Head of caudate nucleus (tissue), 42 donors: ENCODE data around the gene C3orf52.
A peak's percentile ranks its signal among the peaks of the same experiment; 100 is the strongest.
"Not testable (repeated sequence)": the region's sequence is repeated elsewhere in the genome, so short reads cannot be mapped to it uniquely, and the experiment has no call there.

Experiments
- DNase-seq, 42 donors: peaks; one replicate each; pipeline versions ENCODE4 v3.0.0 to v3.0.0-alpha.2; 2020 to 2021; ENCODE audit warnings: mixed read lengths in 7 of 42
- intact Hi-C: fragments of 100-400 bp; cut with DNase I; formaldehyde crosslinking; loops from one replicate; pipeline ENCODE4 v1.15.0; 2022

C3orf52 gene, protein sequence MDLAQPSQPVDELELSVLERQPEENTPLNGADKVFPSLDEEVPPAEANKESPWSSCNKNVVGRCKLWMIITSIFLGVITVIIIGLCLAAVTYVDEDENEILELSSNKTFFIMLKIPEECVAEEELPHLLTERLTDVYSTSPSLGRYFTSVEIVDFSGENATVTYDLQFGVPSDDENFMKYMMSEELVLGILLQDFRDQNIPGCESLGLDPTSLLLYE

DNA sequence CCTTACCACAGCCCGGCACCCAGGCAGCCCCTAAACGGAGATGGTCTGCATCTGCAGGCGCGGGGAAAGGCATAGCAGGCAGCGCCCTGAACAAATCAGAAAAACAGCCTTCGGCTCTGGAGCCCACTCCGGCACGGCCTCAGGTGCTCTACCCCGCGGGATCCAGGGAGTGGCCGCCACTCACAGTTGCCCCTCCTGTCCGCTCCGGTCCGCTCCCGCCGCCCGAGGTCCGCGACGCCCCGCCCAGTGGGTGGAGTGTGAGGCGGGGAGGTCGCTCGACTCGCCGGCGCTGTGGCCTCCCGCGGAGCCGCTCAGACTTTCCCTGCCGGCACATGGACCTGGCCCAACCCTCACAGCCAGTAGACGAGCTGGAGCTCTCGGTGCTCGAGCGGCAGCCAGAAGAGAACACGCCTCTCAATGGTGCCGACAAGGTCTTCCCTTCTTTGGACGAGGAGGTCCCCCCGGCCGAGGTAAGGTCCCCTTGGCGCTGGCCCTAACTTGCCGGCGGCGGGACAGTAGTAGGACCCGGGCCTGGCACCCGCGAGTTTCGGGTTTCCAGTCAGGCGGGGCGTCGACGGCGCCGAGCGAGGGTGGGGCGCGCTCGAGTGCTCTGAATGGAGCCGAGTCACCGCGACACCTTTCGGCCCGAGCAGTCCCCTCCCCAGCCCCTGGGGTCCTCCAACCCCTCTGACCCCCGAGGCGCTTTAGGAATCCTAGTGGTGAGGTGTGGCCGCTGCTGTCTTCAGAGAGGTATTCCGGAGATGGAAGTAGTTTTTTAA is at the start of gene C3orf52:
Gene C3orf52 (plus strand): TSS at position 314 of the 779 bp plus-strand sequence. CDS start 19 bp downstream, at position 333.
- peak in 41 of 42 donors; percentile 17 to 77 (median 47) for DNase-seq
- intact Hi-C loops = no loop called here

DNA sequence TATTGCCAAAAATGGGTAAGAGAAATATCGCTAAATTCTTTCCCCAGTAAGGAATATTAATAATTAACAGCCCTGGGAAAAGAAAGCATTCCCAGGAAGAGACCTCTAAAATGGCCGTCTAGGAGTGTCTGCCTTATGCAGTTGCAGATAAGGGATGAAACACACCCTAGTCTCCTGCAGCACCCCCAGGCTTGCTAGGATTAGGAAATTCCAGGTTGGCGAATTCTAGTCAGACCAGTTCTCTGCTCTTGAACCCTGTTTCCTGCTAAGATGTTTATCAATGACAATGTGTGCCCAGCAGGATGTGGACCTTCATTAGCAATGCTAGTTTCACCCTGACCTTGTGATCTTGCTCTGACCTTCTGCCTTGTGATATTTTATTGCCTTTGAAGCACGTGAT is 49.0 kb upstream of the C3orf52 start:
- intact Hi-C loops, DNase-seq: not testable (repeated sequence)

DNA sequence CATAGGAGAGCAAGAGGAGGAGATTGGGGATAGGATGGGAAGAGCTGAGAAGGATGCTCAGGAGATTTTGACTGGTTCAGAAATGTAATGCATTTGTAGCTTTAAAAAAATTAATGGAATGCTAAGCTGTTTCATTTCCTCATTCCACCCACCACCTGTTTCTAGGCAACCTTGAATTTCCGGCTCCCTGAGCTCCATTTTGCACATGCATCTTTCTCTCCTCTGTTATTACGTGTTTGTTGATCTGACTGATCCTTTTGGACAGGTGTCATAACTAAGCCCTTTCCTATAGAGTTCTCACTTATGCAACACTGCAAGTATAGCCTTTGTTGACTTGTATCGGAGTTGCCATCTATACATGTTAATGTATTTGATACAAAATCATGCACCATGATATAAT is 47.3 kb upstream of the C3orf52 start:
- peak in 30 of 42 donors; percentile 13 to 67 (median 40) for DNase-seq
- intact Hi-C loops = no loop called here

DNA sequence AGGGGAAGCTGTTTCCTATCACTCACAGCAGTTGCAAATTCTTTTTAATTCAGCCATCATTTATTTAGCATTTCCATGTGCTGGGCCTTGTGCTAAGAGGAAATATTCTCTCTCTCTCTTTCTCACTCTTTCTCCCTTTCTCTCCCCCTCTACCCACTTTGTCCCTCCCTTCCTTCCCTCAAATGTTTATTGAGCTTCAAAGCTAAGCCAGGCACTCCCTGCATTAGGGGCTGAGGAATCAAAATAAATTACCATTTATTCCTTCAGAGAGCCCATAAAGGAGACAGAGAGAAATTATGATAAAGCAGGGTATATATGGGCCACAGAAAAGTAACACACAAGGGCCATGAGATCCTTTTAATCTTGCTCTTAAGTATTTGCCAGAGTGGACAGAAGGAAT is 44.9 kb upstream of the C3orf52 start:
- intact Hi-C loops = loop anchor here (10.0 kb wide), 1 partner anchor 57 kb away; no protein-coding TSS in a partner anchor

DNA sequence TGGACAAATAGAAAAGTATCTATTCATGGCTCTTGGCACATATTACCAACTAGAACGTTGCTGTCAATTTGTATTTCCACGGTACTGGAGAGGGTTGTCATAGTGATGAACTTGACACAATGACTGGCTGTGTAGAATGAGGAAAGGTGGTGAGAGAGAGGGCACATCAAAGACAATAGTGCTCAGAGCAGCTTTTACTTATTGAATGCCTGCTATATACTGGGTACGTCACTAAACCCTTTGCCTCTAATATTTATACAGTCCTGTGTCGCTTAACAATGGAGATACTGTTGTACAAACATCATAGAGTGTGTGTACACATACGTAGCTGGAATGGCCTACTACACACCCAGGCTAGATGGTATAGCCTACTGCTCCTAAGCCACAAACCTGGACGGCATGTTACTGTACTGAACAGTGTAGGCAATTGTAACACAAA is 43.3 kb upstream of the C3orf52 start:
- intact Hi-C loops = loop anchor here (10.0 kb wide), 1 partner anchor 58 kb away; no protein-coding TSS in a partner anchor
- DNase-seq = no peak

More for the DNA sequence above, 44.9 kb upstream of the C3orf52 start:
- DNase-seq = no peak

DNA sequence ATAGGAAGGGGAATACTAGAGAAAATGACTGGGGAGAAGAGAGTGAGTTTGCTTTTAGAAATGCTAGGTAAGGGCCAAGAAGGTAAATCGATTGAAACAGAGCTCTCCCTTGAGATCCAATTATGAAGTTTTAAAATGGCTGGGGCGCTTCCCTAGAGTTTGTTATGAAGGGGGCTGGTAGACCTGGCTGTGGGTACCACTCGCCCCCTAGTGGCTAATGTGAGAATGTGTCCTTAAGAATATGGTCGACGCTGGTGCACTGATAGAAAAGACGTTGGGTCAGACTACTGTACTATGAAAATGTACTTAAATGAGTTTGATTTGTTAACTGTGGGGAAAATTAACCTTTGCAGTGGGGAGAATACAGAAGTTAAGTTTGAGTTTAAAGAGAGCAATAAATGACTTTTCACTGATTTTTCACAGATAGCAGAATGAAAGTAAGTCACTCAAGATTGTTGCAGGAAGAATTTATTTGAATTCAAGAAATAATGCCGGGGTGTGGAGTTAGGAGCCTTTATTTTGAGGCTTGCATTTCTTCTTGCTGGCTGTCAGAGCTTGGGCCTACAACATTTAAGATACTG is 42.5 kb upstream of the C3orf52 start:
- intact Hi-C loops = loop anchor here (10.0 kb wide), 1 partner anchor 59 kb away; no protein-coding TSS in a partner anchor
- DNase-seq = peak in 39 of 42 donors; percentile 10 to 84 (median 53)

DNA sequence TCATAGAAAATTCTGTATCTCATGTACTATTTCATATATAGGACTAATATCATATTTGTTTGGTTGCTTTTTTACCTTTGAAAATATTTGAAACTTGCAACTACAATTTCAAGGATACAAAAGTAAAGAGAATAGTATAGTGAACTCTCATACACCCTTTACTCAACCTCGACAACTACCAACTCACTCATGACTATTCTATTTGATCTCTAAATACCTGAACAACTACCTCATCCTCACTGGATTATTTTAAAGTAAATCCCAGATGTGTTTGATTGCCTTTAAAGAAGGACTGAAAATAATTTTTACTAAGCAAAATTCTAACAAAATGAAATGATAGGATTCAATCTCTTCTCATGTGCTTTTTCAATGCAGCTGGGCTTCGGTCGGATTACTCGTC is 39.6 kb upstream of the C3orf52 start:
- no peak for DNase-seq
- intact Hi-C loops = loop anchor here (10.0 kb wide), 1 partner anchor 62 kb away; no protein-coding TSS in a partner anchor

DNA sequence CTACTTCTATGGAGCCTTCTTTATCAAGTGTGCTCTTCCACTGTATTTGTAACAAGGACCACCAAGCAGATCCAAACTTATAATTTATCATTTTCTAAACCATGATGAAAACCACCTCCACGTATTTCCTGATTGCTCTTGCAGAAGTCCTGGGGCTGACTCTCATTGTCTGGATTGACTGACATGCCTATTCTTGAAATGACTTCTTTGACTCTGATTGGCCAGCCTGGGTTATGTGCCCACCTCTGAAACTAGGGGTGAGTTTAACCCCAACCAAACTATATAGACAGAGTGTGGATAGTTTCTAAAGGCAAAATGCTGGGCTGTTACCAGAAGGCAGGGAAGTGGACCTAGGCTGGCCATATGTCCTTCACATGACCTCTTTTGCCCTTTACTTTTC is 38.9 kb upstream of the C3orf52 start:
- intact Hi-C loops = loop anchor here (10.0 kb wide), 1 partner anchor 62 kb away; no protein-coding TSS in a partner anchor
- no peak for DNase-seq

DNA sequence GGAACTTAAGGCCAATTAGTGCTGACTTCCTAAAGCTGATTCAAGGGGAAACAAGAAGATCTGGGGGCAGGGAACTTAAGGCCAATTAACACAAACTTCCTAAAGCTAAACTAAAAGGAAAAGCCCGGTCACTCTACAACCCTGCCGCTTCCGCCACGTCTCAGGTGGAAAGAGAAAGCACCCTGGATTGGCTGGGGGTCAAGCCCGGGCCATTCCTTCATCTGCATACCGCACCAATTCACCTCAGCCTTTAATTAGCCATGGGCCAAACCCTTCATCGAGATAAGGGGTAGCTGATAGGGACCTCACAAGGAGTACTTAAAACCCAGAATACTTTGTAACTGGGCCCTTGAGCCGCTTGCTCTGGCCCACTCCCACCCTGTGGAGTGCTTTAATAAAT is 37.3 kb upstream of the C3orf52 start:
- no peak for DNase-seq
- intact Hi-C loops = loop anchor here (10.0 kb wide), 1 partner anchor 64 kb away; no protein-coding TSS in a partner anchor

DNA sequence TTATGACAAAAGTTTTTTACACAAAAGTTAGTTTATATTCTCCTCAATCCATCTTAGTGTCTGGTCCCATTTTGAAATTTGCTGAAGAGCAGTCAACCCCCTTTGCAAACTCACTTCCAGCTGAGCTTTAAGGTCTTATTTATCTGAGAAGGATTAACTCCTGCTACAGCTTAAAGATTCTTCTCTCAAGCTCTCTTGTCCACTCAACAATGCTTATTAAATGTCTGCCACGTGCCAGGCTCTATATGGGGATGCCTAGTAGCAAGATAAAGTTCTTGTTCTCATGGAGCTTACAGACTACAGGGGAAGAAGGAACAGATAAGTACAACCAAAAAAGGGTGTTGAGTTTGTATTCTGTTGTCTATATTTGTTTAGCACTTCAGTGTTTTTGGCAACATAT is 33.0 kb upstream of the C3orf52 start:
- intact Hi-C loops = no loop called here

DNA sequence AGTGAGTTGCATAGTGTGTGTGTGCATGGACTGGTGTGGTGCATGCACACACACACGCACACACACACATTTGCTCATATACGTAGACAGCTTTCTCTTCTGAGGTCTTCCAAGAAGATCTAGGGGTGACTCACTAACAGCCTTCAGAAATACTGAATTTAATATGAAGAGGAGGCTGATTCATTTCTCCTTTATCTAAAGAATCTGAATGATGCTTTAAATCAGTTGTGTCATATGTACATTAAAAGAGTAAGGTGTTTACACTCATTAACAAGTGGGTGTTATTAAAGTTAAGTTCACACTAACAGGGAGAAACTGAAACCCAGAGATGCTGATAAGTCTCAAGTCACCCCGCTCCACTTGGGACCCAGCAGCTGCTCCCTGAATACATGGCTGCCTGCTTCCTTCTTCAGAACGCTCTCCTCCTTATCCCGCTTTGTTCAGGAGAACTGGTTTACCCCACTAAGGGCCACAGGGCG is 29.7 kb upstream of the C3orf52 start:
- DNase-seq = no peak
- intact Hi-C loops = no loop called here

More for the DNA sequence above, 33.0 kb upstream of the C3orf52 start:
- no peak for DNase-seq

DNA sequence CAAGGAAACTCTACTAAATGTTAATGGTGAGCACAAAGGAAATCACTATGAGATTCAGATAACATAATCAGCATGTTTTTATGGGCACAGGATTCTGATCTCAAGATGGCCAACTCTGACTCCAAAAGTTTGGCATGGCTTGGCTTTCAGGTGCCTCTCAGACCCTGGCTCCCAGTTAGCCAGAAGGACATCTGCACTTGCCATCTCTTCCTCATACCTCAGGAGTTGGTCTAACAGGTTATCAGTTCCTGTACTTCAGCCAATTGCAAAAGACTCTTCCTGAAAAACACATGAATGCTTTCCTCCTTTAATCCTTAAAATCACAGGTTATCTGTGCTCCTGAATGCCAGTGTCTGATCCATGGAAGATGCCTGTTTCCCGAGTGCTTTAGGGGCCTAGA is 26.7 kb upstream of the C3orf52 start:
- intact Hi-C loops = no loop called here
- no peak for DNase-seq

DNA sequence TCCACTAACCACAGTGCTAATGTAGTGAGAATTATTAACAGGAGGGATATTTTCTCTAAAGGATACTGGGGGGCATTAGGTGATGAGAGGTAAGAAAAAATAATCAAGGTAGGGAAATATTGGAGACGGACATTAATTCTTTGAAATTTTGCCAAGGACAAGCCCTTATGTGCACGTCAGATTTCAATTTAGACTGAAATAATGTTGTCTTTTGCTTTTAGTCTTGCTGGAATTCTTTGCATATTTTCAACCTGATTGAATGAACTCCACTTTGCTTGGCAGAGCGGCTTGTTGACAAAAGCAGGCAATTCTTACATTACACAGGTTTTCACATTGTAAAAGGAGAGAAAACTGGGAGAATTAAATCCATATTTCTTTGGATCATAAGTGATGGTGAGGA is 25.0 kb upstream of the C3orf52 start:
- intact Hi-C loops = no loop called here
- no peak for DNase-seq

DNA sequence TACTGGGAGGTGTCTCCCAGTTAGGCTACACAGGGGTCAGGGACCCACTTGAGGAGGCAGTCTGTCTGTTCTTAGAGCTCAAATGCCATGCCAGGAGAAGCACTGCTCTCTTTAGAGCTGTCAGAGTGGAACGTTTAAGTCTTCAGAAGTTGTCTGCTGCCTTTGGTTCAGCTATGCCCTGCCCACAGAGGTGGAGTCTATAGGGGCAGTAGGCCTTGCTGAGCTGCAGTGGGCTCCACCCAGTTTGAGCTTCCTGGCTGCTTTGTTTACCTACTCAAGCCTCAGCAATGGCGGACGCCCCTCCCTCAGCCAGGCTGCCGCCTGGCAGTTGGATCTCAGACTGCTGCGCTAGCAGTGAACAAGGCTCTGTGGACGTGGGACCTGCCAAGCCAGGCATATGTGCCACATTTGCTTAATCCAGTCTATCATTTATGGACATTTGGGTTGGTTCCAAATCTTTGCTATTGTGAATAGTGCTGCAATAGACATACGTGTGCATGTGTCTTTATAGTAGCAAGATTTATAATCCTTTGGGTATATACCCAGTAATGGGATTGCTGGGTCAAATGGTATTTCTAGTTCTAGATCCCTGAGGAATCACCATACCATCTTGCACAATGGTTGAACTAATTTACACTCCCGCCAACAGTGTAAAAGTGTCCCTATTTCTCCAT is 13.7 kb upstream of the C3orf52 start:
- intact Hi-C loops = not testable (repeated sequence)

DNA sequence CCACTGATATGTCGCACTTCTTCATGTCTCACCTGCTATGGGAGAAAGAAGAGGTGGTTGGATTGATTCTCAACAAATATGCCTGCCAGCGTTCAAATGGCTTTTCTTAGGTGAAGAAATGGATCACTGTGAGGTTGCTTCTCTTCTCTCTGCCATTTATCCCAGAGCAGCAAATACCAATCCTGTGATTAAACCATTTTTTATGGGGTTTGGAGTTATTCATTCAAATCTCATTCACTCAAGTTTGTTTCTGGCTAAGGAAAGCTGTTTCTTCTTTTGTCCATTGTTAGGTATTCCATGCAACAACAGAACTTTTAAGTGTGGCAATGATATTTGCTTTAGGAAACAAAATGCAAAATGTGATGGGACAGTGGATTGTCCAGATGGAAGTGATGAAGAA is 12.2 kb upstream of the C3orf52 start:
- no peak for DNase-seq
- intact Hi-C loops = no loop called here

More for the DNA sequence above, 13.7 kb upstream of the C3orf52 start:
- not testable (repeated sequence) for DNase-seq

DNA sequence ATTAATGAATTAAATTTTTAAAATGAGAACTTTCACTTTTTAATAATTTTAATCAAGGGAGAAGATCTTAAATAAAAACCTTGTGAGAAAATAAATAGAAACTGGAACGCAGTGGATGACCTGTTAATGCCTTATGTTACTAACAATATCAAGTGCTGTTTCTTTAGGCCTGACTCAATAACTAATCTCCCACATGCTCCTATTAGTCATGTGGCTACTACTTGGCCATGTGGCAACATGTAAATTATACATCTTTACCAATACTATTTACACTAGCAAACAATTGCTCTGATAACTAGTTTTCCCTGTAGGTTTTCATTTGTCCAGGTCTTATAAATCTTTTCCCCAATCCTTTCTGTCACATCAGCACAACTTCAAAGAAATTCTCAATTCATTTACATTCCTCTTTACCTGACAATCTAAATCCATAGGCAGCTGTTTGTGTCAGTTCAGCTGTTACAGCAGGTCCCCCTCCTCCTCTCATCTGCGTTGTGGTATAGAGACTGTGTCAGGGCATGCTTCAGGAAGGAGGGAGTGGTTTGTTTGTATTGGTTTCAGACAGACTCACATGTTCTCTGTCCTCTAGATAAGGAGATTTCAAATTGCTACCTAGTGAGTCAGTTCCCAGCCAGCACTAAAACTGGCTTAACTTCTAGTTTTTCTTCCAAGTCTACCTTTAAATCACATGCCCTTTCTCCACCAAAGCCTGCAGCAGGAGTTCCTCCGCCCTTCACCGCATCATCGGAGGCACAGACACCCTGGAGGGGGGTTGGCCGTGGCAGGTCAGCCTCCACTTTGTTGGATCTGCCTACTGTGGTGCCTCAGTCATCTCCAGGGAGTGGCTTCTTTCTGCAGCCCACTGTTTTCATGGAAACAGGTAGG is 11.3 kb upstream of the C3orf52 start:
- intact Hi-C loops = no loop called here
- no peak for DNase-seq

DNA sequence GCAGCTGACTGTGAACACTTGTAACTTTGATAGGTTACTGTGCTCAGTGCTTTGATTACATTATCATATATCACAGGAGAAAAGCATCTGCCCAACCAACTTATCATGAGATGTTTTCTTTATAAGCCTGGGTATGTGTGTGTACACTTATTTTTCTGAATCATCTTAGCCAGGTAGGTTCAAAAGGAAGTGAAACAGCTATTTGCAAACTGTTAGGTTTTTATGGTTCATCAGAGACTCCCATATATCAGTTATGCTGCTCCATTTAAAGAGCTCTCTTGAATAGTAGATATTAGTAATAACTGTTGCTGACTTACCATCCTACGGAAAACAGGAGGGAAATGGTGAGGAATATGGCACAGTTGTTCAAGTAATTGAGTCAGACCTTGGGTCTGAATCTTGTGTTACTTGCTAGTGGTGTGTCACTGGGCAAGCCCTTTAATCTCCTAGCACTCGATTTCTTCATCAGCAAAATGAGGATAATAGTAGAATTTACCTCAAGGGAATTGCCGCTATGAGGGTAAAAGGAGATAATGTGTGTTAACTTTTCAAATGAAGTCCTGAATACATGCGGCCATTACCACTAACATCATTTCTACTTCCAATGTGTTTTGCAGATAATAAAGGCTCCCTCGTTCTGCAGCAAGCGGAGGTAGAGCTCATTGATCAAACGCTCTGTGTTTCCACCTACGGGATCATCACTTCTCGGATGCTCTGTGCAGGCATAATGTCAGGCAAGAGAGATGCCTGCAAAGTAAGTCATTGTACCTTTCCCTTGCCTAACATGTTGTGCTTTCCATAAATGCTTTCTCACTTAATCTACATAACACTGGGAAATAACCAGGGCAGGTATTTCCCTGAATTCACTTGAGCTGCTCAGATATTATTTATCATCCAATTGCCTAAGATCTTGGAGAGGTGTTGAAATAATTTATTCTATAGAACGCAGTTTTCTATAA is 7.8 kb upstream of the C3orf52 start:
- DNase-seq = peak in 26 of 42 donors; percentile 5 to 85 (median 40)
- intact Hi-C loops = no loop called here
